Stimulated activated CD4-positive, alpha-beta T cell treated with anti-CD3 and anti-CD28 coated beads, Interleukin-12 subunit alpha, Interleukin-12 subunit beta, amount 100 ng/mL, for 24 hours (primary cell): ENCODE data around the gene UBA1.
"Not testable (repeated sequence)": the region's sequence is repeated elsewhere in the genome, so short reads cannot be mapped to it uniquely, and the experiment has no call there.

Source experiments
- DNase-seq, 2 experiments: peaks; one replicate each; pipeline ENCODE4 v3.0.0-alpha.2; 2020; ENCODE audit warnings: low read depth in 2 of 2

Gene UBA1

DNA sequence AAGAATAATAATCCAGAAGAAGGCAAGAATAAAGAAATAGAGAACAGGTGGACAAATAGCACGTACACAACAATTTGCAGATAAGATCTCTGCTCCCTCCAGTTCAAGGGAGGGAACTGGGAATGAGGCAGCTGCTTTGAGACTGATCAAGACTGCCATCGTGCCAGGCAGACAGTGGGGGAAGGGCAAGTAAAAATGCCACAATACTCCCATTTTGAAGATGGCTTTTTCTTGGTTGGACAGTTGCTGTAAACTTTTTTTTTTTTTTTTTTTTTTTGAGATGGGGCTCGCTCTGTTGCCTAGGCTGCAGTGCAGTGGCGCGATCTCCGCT is 56.4 kb downstream of the UBA1 start:
- DNase-seq: no peak

GRCh38 chrX:47257620-47258019 is 64.0 kb downstream of the UBA1 start:
- not testable (repeated sequence) for DNase-seq
